Astrocyte (in vitro differentiated cells and primary cell): ENCODE results near the gene AARS2. TPM values are rescaled to one million over a fixed set of nuclear protein-coding genes. Genes with fewer than 3 reads are reported as not detected.

ENCODE experiments used
- DNase-seq: peaks from one replicate; pipeline ENCODE4 v3.0.0-alpha.2; 2010; ENCODE audit warnings: low read depth
- FAIRE-seq: peaks from 2 replicates; lab custom pipeline; 2011; peaks lifted over from hg19 to GRCh38; lab: Jason Lieb, UNC
- H2AFZ ChIP-seq: 2 replicates; pipeline ENCODE4 v1.6.0; 2012; ENCODE audit warnings: low read depth, low read length, inconsistent platforms
- H3K27ac ChIP-seq: 2 replicates; pipeline ENCODE4 v1.5.1; 2011; ENCODE audit warnings: low read depth, low read length, inconsistent platforms
- H3K27me3 ChIP-seq: 2 replicates; pipeline ENCODE4 v1.6.0; 2011; ENCODE audit warnings: low read length, inconsistent platforms; ENCODE audit not compliant: insufficient read depth
- H3K36me3 ChIP-seq: 2 replicates; pipeline ENCODE4 v1.5.1; 2011; ENCODE audit warnings: low read length, inconsistent platforms; ENCODE audit not compliant: insufficient read depth
- H3K4me1 ChIP-seq: 2 replicates; pipeline ENCODE4 v1.5.1; 2011; ENCODE audit warnings: low read length, inconsistent platforms; ENCODE audit not compliant: insufficient read depth
- H3K4me2 ChIP-seq: 2 replicates; pipeline ENCODE4 v1.6.0; 2012; ENCODE audit warnings: low read length, inconsistent platforms
- H3K4me3 ChIP-seq: 2 replicates; pipeline ENCODE4 v1.5.1; 2011; ENCODE audit warnings: low read depth, mild to moderate bottlenecking, low read length, inconsistent platforms; ENCODE audit not compliant: insufficient read depth
- H3K79me2 ChIP-seq: 2 replicates; pipeline ENCODE4 v1.6.0; 2012; ENCODE audit warnings: mild to moderate bottlenecking, low read length, inconsistent platforms; ENCODE audit not compliant: insufficient read depth
- H3K9ac ChIP-seq: 2 replicates; pipeline ENCODE4 v1.6.0; 2012; ENCODE audit warnings: mild to moderate bottlenecking, low read length, inconsistent platforms
- H3K9me3 ChIP-seq: 2 replicates; pipeline ENCODE4 v1.5.1; 2012; ENCODE audit warnings: low read depth, mild to moderate bottlenecking, low read length, inconsistent platforms; ENCODE audit not compliant: insufficient read depth
- H4K20me1 ChIP-seq: 2 replicates; pipeline ENCODE4 v1.6.0; 2012; ENCODE audit warnings: low read length, inconsistent platforms; ENCODE audit not compliant: insufficient read depth
- H3K27ac Mint-ChIP-seq: one replicate; pipeline ENCODE4 v1.8.0; 2021; ENCODE audit warnings: mild to moderate bottlenecking, mixed read lengths; ENCODE audit not compliant: unreplicated experiment
- H3K27me3 Mint-ChIP-seq: one replicate; pipeline ENCODE4 v1.8.0; 2021; ENCODE audit warnings: low read depth, mixed read lengths; ENCODE audit not compliant: unreplicated experiment
- H3K36me3 Mint-ChIP-seq: one replicate; pipeline ENCODE4 v1.8.0; 2021; ENCODE audit warnings: low read depth, mixed read lengths; ENCODE audit not compliant: unreplicated experiment
- H3K4me1 Mint-ChIP-seq: one replicate; pipeline ENCODE4 v1.8.0; 2021; ENCODE audit warnings: low read depth, mixed read lengths; ENCODE audit not compliant: unreplicated experiment
- H3K4me3 Mint-ChIP-seq: one replicate; pipeline ENCODE4 v1.8.0; 2021; ENCODE audit warnings: mild to moderate bottlenecking, moderate library complexity, mixed read lengths; ENCODE audit not compliant: unreplicated experiment
- H3K9me3 Mint-ChIP-seq: one replicate; pipeline ENCODE4 v1.8.0; 2021; ENCODE audit warnings: mild to moderate bottlenecking, mixed read lengths; ENCODE audit not compliant: unreplicated experiment
- EZH2 ChIP-seq: IDR thresholded peaks from 2 replicates; pipeline ENCODE4 v1.6.1; 2012; ENCODE audit warnings: mild to moderate bottlenecking, low read length, inconsistent platforms; ENCODE audit not compliant: insufficient read depth
- total RNA-seq: library from RNA; stranded (reverse); gene quantifications from 2 replicates; pipeline ENCODE4 v1.2.1, GENCODE V29; 2021
- TF ChIP-seq, protein P1 (sequence below): IDR thresholded peaks from 2 replicates; pipeline ENCODE4 v1.5.1; 2011; ENCODE audit warnings: low read depth, mild to moderate bottlenecking, inconsistent platforms, low read length, moderate library complexity; ENCODE audit not compliant: insufficient read depth

The AARS2 gene
- total RNA-seq, 1 donor from 2014 or later, result 12.3 TPM

- TF ChIP-seq EZH2, result no peak
- TF ChIP-seq, protein P1, sequence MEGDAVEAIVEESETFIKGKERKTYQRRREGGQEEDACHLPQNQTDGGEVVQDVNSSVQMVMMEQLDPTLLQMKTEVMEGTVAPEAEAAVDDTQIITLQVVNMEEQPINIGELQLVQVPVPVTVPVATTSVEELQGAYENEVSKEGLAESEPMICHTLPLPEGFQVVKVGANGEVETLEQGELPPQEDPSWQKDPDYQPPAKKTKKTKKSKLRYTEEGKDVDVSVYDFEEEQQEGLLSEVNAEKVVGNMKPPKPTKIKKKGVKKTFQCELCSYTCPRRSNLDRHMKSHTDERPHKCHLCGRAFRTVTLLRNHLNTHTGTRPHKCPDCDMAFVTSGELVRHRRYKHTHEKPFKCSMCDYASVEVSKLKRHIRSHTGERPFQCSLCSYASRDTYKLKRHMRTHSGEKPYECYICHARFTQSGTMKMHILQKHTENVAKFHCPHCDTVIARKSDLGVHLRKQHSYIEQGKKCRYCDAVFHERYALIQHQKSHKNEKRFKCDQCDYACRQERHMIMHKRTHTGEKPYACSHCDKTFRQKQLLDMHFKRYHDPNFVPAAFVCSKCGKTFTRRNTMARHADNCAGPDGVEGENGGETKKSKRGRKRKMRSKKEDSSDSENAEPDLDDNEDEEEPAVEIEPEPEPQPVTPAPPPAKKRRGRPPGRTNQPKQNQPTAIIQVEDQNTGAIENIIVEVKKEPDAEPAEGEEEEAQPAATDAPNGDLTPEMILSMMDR, result no peak
- Histone ChIP-seq H3K4me3 (no peak overlapping the region), H3K27ac (no peak overlapping the region), H3K79me2 (peaks cover 96% of the 10 kb centered on the region), H3K27me3 (no peaks in the 10 kb centered on the region), H3K9ac (no peak overlapping the region), H4K20me1 (peaks cover 100% of the 10 kb centered on the region), H2AFZ (no peak overlapping the region), H3K4me2 (peak overlapping the region; percentile 23), H3K9me3 (no peaks in the 10 kb centered on the region), H3K36me3 (peaks cover 60% of the 10 kb centered on the region), H3K4me1 (peaks cover 22% of the 10 kb centered on the region)
- no peak for FAIRE-seq
- Mint-ChIP-seq H3K27me3 (no peaks in the 10 kb centered on the region), H3K4me3 (no peak overlapping the region), H3K27ac (peak overlapping the region; percentile 13), H3K36me3 (peaks cover 43% of the 10 kb centered on the region), H3K4me1 (peaks cover 57% of the 10 kb centered on the region), H3K9me3 (peaks cover 3% of the 10 kb centered on the region)
- no peak for DNase-seq
These were observed 61.3 kb downstream of the AARS2 start for GRCh38 chr6:44251576-44252524.

DNA sequence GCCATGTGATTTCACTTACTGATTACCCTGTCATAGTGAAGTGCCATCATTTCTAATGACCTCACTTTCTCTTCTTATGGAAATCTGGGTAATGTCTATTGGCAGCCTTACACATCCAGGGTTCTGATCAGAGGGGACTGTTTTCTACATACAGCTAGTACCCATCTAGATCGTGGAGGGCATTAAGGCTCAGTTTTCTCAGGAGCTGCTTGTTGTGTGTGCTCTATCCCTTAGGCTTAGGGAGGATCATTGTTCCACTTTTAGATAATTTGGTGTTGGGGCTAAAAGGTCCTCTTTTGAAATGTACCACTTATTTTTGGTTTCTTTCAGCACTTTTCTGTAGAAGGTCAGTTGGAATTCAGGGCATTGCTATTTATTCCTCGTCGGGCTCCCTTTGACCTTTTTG, 62.4 kb downstream of the AARS2 start:
- H3K9me3 Mint-ChIP-seq, result peaks cover 3% of the 10 kb centered on the region
- no peak for TF ChIP-seq EZH2
- TF ChIP-seq, protein P1, result no peak
- H3K4me3 ChIP-seq, result no peak overlapping the region
- H4K20me1 ChIP-seq, result peaks cover 88% of the 10 kb centered on the region
- peaks cover 54% of the 10 kb centered on the region for H3K4me1 Mint-ChIP-seq
- H3K27ac ChIP-seq, result no peak overlapping the region
- peak overlapping the region; percentile 100 for H3K9ac ChIP-seq
- no peak overlapping the region for H2AFZ ChIP-seq
- peaks cover 17% of the 10 kb centered on the region for H3K4me1 ChIP-seq
- no peak overlapping the region for H3K27ac Mint-ChIP-seq
- no peaks in the 10 kb centered on the region for H3K27me3 Mint-ChIP-seq
- H3K36me3 ChIP-seq, result peaks cover 60% of the 10 kb centered on the region
- peak overlapping the region; percentile 10 for H3K4me3 Mint-ChIP-seq
- FAIRE-seq (no peak), DNase-seq (no peak)
- peaks cover 89% of the 10 kb centered on the region for H3K79me2 ChIP-seq
- H3K36me3 Mint-ChIP-seq, result peaks cover 40% of the 10 kb centered on the region
- H3K27me3 ChIP-seq, result no peaks in the 10 kb centered on the region
- peak overlapping the region; percentile 93 for H3K4me2 ChIP-seq
- no peaks in the 10 kb centered on the region for H3K9me3 ChIP-seq
